HG03025 (cell line): ENCODE data around the gene BTBD18.
"Not testable (repeated sequence)": the region's sequence is repeated elsewhere in the genome, so short reads cannot be mapped to it uniquely, and the experiment has no call there.

Experiments
- ATAC-seq: cut with Tn5 transposase; IDR thresholded peaks from one replicate; pipeline ENCODE4 v1.9.1; 2021; ENCODE audit warnings: mild to moderate bottlenecking, moderate library complexity; ENCODE audit not compliant: unreplicated experiment, low FRiP score

Gene BTBD18

GRCh38 chr11:57741132-57742086 lies 10.2 kb downstream of the BTBD18 start, which contains the start of gene SELENOH:
Gene SELENOH, plus strand, starts transcription at chr11:57741491. Its CDS starts 105 bp downstream, at chr11:57741596.
- ATAC-seq: peak; percentile 86

DNA sequence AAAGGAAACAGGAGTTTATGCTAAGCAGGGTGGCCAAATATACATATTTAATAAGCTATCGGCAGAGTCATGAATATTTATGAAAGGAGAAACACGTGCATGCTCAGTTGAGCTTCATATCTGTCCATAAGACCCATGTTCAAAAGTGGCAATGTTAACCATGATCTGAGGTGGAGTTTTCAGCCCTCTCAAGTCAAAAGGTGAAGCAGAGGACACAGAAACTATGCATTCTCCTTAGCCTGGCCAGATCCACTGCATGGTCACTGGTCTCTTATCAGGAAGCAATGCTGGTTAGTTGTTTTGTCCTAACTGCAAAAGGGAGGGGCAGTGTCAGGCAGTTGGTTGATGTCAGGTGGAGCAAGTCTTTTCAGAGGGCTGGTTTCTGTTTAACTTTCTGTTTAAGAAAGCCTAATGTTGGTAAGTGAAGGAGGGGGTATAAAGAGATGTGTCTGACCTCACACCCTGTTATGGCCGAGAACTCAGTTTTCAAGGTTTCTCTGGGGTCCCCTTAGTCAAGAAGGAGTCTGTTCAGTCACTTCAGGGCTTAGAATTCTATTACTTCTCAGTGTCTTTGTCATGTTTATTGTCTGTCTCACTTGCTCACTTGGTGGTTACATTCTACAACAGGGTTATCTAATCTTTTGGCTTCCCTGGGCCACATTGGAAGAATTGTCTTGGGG lies 15.9 kb downstream of the BTBD18 start:
- ATAC-seq: no peak

DNA sequence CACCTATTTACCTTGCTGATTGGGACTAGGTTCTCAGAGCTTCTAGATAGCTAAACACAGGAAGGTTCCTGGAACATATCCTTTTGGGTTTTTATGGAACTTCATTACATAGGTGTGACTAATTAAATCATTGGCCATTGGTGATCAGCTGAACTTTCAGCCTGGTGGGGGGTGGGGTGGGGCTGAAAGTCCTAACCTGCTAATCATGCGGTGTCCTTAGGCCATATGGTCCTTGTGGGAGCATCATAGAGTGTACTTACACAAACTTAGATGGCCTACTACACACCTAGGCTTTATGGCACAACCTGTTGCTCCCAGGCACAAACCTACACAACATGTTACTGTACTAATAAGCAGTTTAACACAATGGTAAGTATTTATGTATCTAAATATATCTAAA lies 19.0 kb downstream of the BTBD18 start:
- no peak for ATAC-seq

GRCh38 chr11:57729479-57729878 lies 22.1 kb downstream of the BTBD18 start:
- ATAC-seq: no peak

DNA sequence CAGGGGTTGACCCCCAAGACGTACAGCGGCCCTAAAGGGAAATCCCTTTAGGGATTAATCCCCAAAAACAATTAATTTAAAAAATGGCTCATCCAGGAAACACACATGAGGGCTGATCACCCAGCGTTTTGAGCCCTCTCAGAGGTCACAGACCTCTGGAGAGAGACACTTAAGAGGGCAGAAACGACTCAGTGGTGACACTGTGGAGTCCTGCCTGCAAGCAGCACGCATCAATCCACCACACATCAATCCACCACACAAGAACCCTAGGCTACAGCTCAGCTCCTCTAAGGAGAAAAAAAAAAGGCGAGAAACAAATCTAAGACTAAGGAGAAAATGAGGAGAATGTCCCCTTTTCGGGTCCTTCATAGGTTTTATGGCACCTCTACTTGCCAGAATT lies 22.8 kb downstream of the BTBD18 start:
- ATAC-seq: no peak

DNA sequence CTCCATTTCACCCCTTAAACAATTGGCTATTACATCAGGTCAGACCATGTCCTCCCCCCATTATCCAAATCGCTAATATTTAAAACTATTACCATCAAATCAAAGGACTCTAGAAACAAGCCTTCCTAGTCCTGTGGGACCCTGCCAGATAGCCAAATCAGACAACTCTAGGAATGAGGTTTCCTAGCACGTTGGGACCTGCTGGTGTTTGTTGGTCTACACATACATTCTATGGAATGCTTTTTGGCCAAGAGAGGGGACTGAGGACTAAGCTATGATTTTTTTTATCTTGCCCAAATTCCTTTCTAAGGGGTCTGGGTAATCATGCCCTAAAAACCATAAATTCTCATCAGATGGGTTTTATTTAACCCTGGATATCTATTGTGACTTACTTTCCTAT lies 24.4 kb downstream of the BTBD18 start:
- no peak for ATAC-seq

GRCh38 chr11:57716726-57717125 lies 34.9 kb downstream of the BTBD18 start:
- ATAC-seq: not testable (repeated sequence)

- no peak for ATAC-seq
These were observed 37.8 kb downstream of the BTBD18 start for GRCh38 chr11:57713835-57714234.

DNA sequence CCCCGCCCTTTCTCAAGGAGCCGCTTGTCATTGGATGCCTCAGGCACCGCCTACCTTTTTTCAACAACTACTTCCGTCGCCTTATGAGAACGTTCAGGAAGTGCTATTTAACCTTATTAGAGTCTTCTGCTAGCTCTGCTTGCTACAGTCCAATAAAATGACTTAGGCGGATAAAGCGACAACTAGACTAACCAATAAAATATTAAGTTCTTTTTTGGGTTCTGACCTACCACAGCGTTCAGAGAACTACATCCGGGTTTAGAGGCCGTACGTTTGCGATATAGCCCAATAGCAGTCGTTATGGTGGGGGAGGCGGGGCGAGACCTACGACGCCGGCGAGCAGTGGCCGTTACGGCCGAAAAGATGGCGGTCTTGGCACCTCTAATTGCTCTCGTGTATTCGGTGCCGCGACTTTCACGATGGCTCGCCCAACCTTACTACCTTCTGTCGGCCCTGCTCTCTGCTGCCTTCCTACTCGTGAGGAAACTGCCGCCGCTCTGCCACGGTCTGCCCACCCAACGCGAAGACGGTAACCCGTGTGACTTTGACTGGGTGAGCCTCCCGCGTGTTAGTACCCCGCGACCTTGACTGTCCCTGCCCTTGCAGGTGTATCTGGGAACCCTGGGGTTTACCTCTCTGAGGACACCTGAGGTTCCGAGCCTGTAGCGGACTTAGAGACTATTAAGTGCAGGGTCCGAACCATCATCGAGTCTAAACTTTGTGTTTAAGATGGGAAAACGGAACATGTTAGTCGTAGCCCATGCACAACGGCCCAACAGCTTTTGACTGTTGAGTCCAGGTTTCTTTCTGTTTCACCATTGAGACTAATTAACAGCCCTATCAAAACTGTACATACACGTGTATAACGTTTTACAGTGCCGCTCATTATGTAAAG lies 39.1 kb downstream of the BTBD18 start, which contains the start of gene TMX2:
Gene TMX2, plus strand, starts transcription at position 338 of the 895 bp plus-strand sequence. Its CDS starts 26 bp downstream, at position 364.
- peak; percentile 93 for ATAC-seq

- ATAC-seq: peak; percentile 46
These were observed 40.0 kb downstream of the BTBD18 start, which contains the start of gene MED19 for GRCh38 chr11:57711414-57712255. Gene MED19, minus strand, starts transcription at chr11:57712215. Its CDS starts 36 bp downstream, at chr11:57712179.

DNA sequence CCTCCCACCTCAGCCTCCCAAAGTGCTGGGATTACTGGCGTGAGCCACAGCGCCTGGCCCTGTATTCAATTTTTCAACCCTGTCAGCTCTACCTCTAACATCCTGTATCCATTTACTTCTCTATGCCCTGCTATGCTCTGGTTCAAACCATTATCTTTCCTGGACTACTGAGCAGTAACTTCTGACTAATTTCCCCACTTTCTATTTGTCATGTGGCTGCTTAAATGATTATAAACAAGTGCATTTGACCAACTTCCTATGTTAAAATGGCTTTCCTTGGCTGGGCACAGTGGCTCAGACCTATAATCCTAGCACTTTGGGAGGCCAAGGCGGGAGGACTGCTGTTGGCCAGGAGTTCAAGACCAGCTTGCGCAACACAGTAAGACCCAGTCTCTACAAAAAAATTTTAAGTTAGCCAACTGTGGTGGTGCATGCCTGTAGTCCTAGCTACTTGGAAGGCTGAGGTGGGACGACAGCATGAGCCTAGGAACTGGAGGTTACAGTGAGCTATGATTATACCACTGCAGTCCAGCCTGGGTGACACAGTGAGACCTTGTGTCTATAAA lies 41.7 kb downstream of the BTBD18 start:
- no peak for ATAC-seq

DNA sequence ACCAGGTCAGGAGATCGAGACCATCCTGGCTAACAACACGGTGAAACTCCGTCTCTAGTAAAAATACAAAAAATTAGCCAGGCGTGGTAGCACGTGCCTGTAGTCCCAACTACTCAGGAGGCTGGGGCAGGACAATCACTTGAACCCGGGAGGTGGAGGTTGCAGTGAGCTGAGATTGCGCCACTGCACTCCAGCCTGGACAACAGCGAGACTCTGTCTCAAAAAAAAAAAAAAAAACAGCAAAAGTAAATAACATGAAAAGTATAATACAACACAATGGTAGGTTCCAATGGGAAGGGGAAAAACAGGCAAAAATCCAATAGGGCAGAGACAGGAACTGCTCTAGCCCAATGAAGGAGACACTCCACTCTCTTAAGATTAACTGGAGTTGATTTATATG lies 46.2 kb downstream of the BTBD18 start:
- ATAC-seq: not testable (repeated sequence)

DNA sequence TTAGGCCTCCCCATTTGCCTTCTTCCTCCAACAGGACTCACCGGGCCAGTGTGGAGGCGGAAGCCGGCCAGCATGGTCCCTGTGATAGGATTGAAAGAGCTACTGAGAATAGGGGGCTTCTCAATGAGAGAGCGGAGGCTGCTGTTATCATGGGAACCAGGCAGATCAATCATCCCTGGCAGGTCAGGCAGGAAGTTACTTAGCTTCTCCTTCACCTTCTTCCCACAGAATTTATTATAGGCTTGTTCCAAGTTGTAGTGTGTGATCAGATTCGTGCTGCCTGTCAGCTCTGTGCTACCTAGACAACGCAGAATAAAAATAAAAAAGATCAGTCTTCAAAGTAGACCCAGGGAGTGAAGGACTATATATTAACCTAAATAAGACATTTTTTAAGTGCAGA lies 46.7 kb downstream of the BTBD18 start:
- ATAC-seq: no peak

DNA sequence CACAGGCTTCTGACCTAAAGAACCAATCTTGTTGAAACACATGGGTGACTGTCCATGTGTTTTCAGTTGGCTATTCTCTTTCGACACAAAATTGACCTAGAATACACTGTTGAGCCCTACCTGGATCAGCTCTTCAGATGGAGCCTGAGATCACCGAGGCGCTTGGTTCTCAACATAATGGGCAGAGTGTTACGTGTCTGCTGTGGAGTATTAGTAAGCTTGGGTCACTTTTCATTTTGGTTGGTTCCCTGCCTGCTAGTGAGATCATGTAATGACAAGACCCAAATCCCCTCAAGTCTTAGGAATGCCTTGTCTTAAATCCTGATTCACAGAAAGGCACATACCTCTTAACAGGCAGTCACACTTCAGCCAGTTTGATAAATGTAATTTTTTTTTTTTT lies 48.3 kb downstream of the BTBD18 start:
- no peak for ATAC-seq

DNA sequence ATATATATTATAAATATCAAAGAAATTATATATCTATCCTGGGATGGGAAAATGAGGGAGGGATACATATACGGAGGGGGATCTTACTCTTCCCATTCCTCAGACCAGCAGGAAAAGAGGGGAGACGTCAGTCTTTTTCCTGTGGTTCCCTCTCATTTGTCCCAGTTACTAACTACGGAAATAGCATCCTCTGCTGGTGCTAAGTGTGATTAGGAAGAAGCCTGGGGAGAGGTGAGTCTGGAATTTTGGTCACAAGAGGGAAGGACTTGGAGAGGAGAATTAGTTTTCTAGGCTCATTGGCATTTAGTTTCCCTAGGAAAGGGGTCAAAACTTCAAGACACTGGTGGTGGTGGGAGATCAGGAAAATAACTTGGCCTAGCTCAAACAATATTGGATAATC lies 51.2 kb downstream of the BTBD18 start:
- no peak for ATAC-seq

GRCh38 chr11:57699813-57700212 lies 51.8 kb downstream of the BTBD18 start:
- no peak for ATAC-seq

DNA sequence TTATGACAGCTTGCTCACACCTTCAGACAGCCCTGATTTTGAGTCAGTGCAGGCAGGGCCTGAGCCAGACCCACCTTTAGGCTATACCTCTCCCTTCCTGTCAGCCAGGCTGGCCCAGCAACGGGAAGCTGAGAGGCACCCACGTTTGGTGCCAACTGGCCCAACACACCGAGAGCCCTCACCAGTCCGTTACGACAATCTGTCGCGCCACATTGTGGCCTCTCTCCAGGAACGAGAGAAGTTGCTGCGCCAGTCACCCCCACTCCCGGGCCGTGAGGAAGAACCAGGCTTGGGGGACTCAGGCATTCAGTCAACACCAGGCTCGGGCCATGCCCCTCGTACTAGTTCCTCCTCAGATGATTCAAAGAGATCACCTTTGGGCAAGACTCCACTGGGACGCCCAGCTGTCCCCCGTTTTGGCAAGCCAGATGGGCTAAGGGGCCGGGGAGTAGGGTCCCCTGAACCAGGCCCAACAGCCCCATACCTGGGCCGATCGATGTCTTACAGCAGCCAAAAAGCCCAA lies 52.7 kb downstream of the BTBD18 start:
- no peak for ATAC-seq
